ENCODE measurements around the gene GRK5.

The GRK5 gene

GRCh38 chr10:119251315-119251708, 43.9 kb downstream of the GRK5 start:
- no peak overlapping the region for H3K4me3 ChIP-seq (ENCODE audit: low read depth, low read length)
- TF ChIP-seq MYC (IDR thresholded peaks at IDR 0.05; ENCODE audit: low read depth, low read length), result no peak
- no peak for TF ChIP-seq MAX (IDR thresholded peaks at IDR 0.05; ENCODE audit: low read depth, low read length)
- TF ChIP-seq CTCF (IDR thresholded peaks at IDR 0.05; ENCODE audit: low read depth, low read length), result no peak
- no peak for TF ChIP-seq POLR2A (IDR thresholded peaks at IDR 0.05; ENCODE audit: extremely low read depth, insufficient read length)
- DNase-seq (ENCODE audit: low read depth), result no peak

GRCh38 chr10:119252051-119252465, 44.7 kb downstream of the GRK5 start:
- DNase-seq (ENCODE audit: low read depth), result no peak
- no peak for TF ChIP-seq CTCF (IDR thresholded peaks at IDR 0.05; ENCODE audit: low read depth, low read length)
- no peak for TF ChIP-seq MAX (IDR thresholded peaks at IDR 0.05; ENCODE audit: low read depth, low read length)
- no peak for TF ChIP-seq POLR2A (IDR thresholded peaks at IDR 0.05; ENCODE audit: extremely low read depth, insufficient read length)
- TF ChIP-seq MYC (IDR thresholded peaks at IDR 0.05; ENCODE audit: low read depth, low read length), result no peak
- no peak overlapping the region for H3K4me3 ChIP-seq (ENCODE audit: low read depth, low read length)

- no peak for DNase-seq (ENCODE audit: low read depth)
- no peak for TF ChIP-seq MYC (IDR thresholded peaks at IDR 0.05; ENCODE audit: low read depth, low read length)
- no peak for TF ChIP-seq POLR2A (IDR thresholded peaks at IDR 0.05; ENCODE audit: extremely low read depth, insufficient read length)
- TF ChIP-seq MAX (IDR thresholded peaks at IDR 0.05; ENCODE audit: low read depth, low read length), result no peak
- TF ChIP-seq CTCF (IDR thresholded peaks at IDR 0.05; ENCODE audit: low read depth, low read length), result no peak
- no peak overlapping the region for H3K4me3 ChIP-seq (ENCODE audit: low read depth, low read length)
Observed at GRCh38 chr10:119252470-119253151, 45.2 kb downstream of the GRK5 start.

GRCh38 chr10:119253433-119254174, 46.2 kb downstream of the GRK5 start:
- no peak overlapping the region for H3K4me3 ChIP-seq (ENCODE audit: low read depth, low read length)
- DNase-seq (ENCODE audit: low read depth), result no peak
- TF ChIP-seq MAX (IDR thresholded peaks at IDR 0.05; ENCODE audit: low read depth, low read length) (no peak), MYC (IDR thresholded peaks at IDR 0.05; ENCODE audit: low read depth, low read length) (no peak), CTCF (IDR thresholded peaks at IDR 0.05; ENCODE audit: low read depth, low read length) (no peak), POLR2A (IDR thresholded peaks at IDR 0.05; ENCODE audit: extremely low read depth, insufficient read length) (no peak)

- H3K4me3 ChIP-seq (ENCODE audit: low read depth, low read length), result no peak overlapping the region
- no peak for DNase-seq (ENCODE audit: low read depth)
- TF ChIP-seq MAX (IDR thresholded peaks at IDR 0.05; ENCODE audit: low read depth, low read length) (no peak), POLR2A (IDR thresholded peaks at IDR 0.05; ENCODE audit: extremely low read depth, insufficient read length) (no peak), MYC (IDR thresholded peaks at IDR 0.05; ENCODE audit: low read depth, low read length) (no peak), CTCF (IDR thresholded peaks at IDR 0.05; ENCODE audit: low read depth, low read length) (no peak)
Observed at GRCh38 chr10:119254335-119254734, 47.0 kb downstream of the GRK5 start.
